Activated T-cell treated with anti-CD3 and anti-CD28 coated beads, Interleukin-2, amount 50 U/mL, for 24 hours (primary cell): ENCODE measurements around the gene RNF31.

Source experiments
- DNase-seq: peaks from one replicate; pipeline ENCODE4 v3.0.0-alpha.2; 2020
- H3K27ac Mint-ChIP-seq: 2 replicates; pipeline ENCODE4 v1.8.0; 2020; ENCODE audit warnings: mild to moderate bottlenecking, mixed read lengths
- H3K27me3 Mint-ChIP-seq: 2 replicates; pipeline ENCODE4 v1.8.0; 2020; ENCODE audit warnings: mixed read lengths
- H3K36me3 Mint-ChIP-seq: 2 replicates; pipeline ENCODE4 v1.8.0; 2020; ENCODE audit warnings: low read depth, mixed read lengths
- H3K4me1 Mint-ChIP-seq: 2 replicates; pipeline ENCODE4 v1.8.0; 2020; ENCODE audit warnings: low read depth, mixed read lengths
- H3K4me3 Mint-ChIP-seq: 2 replicates; pipeline ENCODE4 v1.8.0; 2020; ENCODE audit warnings: mild to moderate bottlenecking, moderate library complexity, mixed read lengths
- H3K9me3 Mint-ChIP-seq: 2 replicates; pipeline ENCODE4 v1.8.0; 2020; ENCODE audit warnings: mixed read lengths

RNF31 gene

GRCh38 chr14:24139272-24139934 is 7.9 kb upstream of the RNF31 start:
- Mint-ChIP-seq H3K36me3 (peaks cover 75% of the 10 kb centered on the region), H3K4me1 (peaks cover 67% of the 10 kb centered on the region)
- no peak for DNase-seq

DNA sequence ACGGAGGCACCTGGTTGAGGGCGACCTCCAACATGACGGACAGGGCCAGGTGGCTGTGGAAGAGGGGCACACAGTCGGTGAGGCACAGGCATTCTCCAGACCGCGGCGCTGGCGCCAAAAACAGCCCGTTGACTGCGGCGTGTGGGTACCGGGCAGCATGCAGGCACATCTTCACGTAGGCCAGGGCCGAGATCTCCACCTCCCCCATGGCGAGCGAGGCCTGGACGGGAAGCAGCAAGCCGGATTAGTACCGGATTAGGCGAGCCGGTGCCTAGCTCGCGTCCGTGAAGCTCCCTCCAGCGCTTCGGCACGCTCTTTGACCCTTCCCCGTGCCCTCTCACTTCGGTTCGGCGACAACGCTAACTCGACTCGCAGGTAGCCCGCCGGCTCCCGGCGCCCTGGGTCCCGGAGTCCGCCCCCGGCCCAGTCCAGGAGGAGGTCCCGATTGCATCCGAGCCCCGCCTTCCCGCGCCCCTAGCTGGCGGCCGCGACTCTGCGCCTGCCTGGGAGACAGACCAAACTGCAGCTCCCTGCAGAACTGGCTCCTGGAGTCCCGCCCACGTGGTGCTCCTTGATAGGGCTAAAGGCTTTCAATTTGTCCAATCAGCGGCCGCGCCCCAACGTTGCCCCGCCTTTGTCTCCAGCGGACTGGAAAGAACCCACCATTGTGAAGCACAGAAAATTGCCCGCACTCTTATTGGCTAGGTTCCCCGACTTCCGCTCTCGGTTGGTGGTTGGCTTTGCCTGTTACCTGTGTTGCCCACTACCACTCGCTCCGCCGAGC is 6.0 kb upstream of the RNF31 start, which contains the start of gene EMC9:
Gene EMC9, minus strand, starts transcription at position 495 of the 784 bp plus-strand sequence. Its CDS starts 287 bp downstream, at position 208.
- H3K4me3 Mint-ChIP-seq = peak within 1 kb of the TSS; percentile 98
- peaks cover 76% of the 10 kb centered on the region for H3K4me1 Mint-ChIP-seq
- H3K27me3 Mint-ChIP-seq = no peaks in the 10 kb centered on the region
- peaks cover 94% of the 10 kb centered on the region for H3K36me3 Mint-ChIP-seq
- H3K9me3 Mint-ChIP-seq = no peaks in the 10 kb centered on the region
- H3K27ac Mint-ChIP-seq = peak within 1 kb of the TSS; percentile 97
- peak; percentile 99 for DNase-seq

More at GRCh38 chr14:24139272-24139934, 7.9 kb upstream of the RNF31 start:
- no peaks in the 10 kb centered on the region for H3K27me3 Mint-ChIP-seq
- no peaks in the 10 kb centered on the region for H3K9me3 Mint-ChIP-seq
- H3K4me3 Mint-ChIP-seq = peak overlapping the region; percentile 98
- H3K27ac Mint-ChIP-seq = peak overlapping the region; percentile 79

DNA sequence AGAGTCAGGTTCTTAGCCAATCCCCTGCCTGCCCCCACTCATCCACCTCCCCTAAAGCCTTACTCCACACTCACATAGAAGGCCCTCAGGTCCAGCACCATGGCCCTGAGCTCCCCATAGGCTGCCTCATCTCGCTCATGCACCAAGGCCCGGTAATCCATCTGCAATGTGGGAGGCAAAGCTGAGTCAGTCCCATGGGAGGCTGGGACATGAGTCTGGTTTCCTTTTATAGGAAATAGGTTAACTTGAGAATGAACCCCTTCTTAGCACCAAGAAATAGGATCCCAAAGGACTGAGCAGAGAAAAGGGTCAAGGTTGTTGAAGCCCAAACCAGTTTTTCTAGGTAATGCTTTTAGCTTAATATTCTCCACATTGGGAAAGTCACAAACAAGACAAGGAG is 3.8 kb upstream of the RNF31 start:
- Mint-ChIP-seq H3K36me3 (peaks cover 88% of the 10 kb centered on the region), H3K9me3 (no peaks in the 10 kb centered on the region), H3K27ac (peak overlapping the region; percentile 98), H3K4me1 (peaks cover 61% of the 10 kb centered on the region), H3K4me3 (no peak overlapping the region), H3K27me3 (no peaks in the 10 kb centered on the region)
- DNase-seq = no peak

GRCh38 chr14:24144451-24144850 is 2.8 kb upstream of the RNF31 start:
- DNase-seq = no peak
- H3K27ac Mint-ChIP-seq = peak overlapping the region; percentile 98
- no peaks in the 10 kb centered on the region for H3K9me3 Mint-ChIP-seq
- H3K4me1 Mint-ChIP-seq = peaks cover 61% of the 10 kb centered on the region
- H3K4me3 Mint-ChIP-seq = peak overlapping the region; percentile 90
- no peaks in the 10 kb centered on the region for H3K27me3 Mint-ChIP-seq
- H3K36me3 Mint-ChIP-seq = peaks cover 88% of the 10 kb centered on the region

GRCh38 chr14:24145219-24145618 is 2.1 kb upstream of the RNF31 start:
- H3K4me1 Mint-ChIP-seq = peaks cover 63% of the 10 kb centered on the region
- no peaks in the 10 kb centered on the region for H3K9me3 Mint-ChIP-seq
- H3K27ac Mint-ChIP-seq = peak overlapping the region; percentile 98
- peak overlapping the region; percentile 90 for H3K4me3 Mint-ChIP-seq
- no peak for DNase-seq
- H3K36me3 Mint-ChIP-seq = peaks cover 90% of the 10 kb centered on the region
- H3K27me3 Mint-ChIP-seq = no peaks in the 10 kb centered on the region

DNA sequence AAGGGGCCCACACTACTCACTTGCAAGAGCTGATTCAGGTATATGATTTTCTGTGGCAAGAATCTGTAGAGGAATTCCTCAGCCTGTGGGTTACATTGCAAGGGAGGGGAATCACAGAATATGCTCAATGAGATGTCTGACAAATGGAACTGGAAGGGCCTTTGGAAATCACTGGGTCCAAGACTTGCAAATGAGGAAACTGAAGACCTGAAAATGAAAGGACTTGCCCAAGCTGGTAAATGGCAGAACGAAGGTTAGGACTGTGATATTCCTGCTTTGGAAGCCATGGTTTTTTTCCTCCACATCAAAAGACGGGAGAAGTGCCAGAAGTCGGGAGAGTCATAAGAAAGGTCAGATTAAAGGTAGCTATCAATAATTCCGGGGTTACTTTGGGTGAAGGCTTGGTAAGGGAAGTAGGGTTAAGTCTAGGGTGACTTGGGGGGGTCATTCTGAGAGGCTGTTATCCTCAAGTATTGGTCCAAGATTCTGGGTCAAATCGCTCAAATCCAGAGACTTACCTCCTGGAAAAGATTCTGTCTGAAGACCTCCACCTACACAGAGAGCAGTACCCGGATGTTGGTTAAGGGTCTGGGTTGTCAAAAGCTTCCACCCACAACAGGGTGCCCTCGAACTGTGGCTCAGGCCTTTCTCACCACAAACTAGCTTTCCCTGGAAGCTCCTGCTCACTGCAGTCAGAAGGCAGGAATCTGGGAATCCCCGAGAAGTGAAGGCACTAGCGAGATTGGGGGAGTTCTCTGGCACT is 1.4 kb upstream of the RNF31 start:
- no peak for DNase-seq
- H3K36me3 Mint-ChIP-seq = peaks cover 90% of the 10 kb centered on the region
- peaks cover 69% of the 10 kb centered on the region for H3K4me1 Mint-ChIP-seq
- H3K27me3 Mint-ChIP-seq = no peaks in the 10 kb centered on the region
- peak overlapping the region; percentile 98 for H3K27ac Mint-ChIP-seq
- peak overlapping the region; percentile 90 for H3K4me3 Mint-ChIP-seq
- H3K9me3 Mint-ChIP-seq = no peaks in the 10 kb centered on the region

GRCh38 chr14:24146453-24146977 is 783 bp upstream of the RNF31 start, which contains the start of gene PSME2:
TSS of gene PSME2 (minus strand) at chr14:24146610. CDS start at chr14:24146581, 29 bp downstream.
- peak within 1 kb of the TSS; percentile 98 for H3K27ac Mint-ChIP-seq
- peaks cover 92% of the 10 kb centered on the region for H3K36me3 Mint-ChIP-seq
- no peaks in the 10 kb centered on the region for H3K27me3 Mint-ChIP-seq
- no peaks in the 10 kb centered on the region for H3K9me3 Mint-ChIP-seq
- H3K4me3 Mint-ChIP-seq = peak within 1 kb of the TSS; percentile 90
- peak; percentile 91 for DNase-seq
- peaks cover 72% of the 10 kb centered on the region for H3K4me1 Mint-ChIP-seq

DNA sequence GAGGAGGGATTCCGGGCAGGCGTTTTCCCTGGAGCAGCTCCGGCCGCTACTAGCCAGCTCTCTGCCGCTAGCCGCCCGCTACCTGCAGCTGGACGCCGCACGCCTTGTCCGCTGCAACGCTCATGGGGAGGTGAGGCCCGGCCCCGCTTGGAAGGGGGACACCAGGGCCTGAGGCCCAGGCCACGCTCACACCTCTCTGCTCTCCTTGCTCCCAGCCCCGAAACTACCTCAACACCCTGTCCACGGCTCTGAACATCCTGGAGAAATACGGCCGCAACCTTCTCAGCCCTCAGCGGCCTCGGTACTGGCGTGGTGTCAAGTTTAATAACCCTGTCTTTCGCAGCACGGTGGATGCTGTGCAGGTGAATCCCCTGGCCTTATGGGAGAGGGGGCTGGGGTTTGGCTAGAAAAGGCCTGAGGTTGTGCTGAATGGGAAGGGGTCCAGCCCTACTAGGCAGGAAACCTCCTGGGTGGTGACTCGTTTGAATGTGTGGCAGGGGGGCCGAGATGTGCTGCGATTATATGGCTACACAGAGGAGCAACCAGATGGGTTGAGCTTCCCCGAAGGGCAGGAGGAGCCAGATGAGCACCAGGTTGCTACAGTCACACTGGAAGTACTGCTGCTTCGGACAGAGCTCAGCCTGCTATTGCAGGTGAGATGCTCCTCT is 597 bp downstream of the RNF31 start:
- no peak for DNase-seq
- Mint-ChIP-seq H3K4me1 (peaks cover 62% of the 10 kb centered on the region), H3K27ac (peak overlapping the region; percentile 93), H3K9me3 (no peaks in the 10 kb centered on the region), H3K36me3 (peaks cover 92% of the 10 kb centered on the region), H3K27me3 (no peaks in the 10 kb centered on the region), H3K4me3 (peak overlapping the region; percentile 90)

DNA sequence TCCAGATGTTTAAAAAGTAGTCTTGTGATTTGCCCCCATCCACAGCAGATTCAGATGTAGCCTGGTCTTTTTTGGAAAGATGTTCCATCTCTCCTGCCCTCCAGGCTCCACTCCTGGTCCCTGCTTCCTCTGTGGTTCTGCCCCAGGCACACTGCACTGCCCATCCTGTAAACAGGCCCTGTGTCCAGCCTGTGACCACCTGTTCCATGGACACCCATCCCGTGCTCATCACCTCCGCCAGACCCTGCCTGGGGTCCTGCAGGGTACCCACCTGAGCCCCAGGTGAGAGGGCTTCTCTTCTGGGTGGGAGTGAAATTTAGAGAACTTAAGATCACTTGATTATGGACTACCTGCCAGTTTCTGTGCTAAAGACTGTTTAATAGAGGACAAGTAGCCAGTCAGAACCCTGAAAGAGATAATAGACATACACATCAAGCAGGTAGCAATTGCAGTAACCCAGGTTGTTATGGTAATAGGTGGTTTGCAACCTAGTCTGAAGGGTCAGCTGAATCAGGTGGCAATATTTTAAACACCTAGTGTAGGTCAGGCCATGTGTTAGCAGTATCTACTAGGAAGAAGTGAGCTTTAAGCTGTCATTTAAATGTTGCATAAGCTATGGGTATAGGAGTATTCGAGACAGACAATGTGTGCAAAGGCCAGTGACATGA is 2.1 kb downstream of the RNF31 start:
- no peak for DNase-seq
- Mint-ChIP-seq H3K36me3 (peaks cover 87% of the 10 kb centered on the region), H3K27me3 (no peaks in the 10 kb centered on the region), H3K4me1 (peaks cover 48% of the 10 kb centered on the region), H3K9me3 (no peaks in the 10 kb centered on the region), H3K4me3 (peak overlapping the region; percentile 90), H3K27ac (peak overlapping the region; percentile 74)

- H3K9me3 Mint-ChIP-seq = no peaks in the 10 kb centered on the region
- no peak for DNase-seq
- H3K27ac Mint-ChIP-seq = peak overlapping the region; percentile 74
- peaks cover 87% of the 10 kb centered on the region for H3K36me3 Mint-ChIP-seq
- no peak overlapping the region for H3K4me3 Mint-ChIP-seq
- H3K4me1 Mint-ChIP-seq = peaks cover 41% of the 10 kb centered on the region
- H3K27me3 Mint-ChIP-seq = no peaks in the 10 kb centered on the region
Measured at GRCh38 chr14:24150061-24150460, 2.8 kb downstream of the RNF31 start.

- Mint-ChIP-seq H3K36me3 (peaks cover 87% of the 10 kb centered on the region), H3K4me3 (no peak overlapping the region), H3K27me3 (no peaks in the 10 kb centered on the region), H3K9me3 (no peaks in the 10 kb centered on the region), H3K4me1 (peaks cover 36% of the 10 kb centered on the region), H3K27ac (peak overlapping the region; percentile 74)
- no peak for DNase-seq
Measured at GRCh38 chr14:24150567-24150966, 3.3 kb downstream of the RNF31 start.

- peaks cover 87% of the 10 kb centered on the region for H3K36me3 Mint-ChIP-seq
Measured at GRCh38 chr14:24150993-24151392, 3.7 kb downstream of the RNF31 start.

GRCh38 chr14:24151404-24152080 is 4.2 kb downstream of the RNF31 start:
- Mint-ChIP-seq H3K27me3 (no peaks in the 10 kb centered on the region), H3K4me3 (no peak overlapping the region), H3K27ac (peak overlapping the region; percentile 20), H3K4me1 (peaks cover 32% of the 10 kb centered on the region), H3K9me3 (no peaks in the 10 kb centered on the region), H3K36me3 (peaks cover 85% of the 10 kb centered on the region)
- no peak for DNase-seq

More at GRCh38 chr14:24150993-24151392, 3.7 kb downstream of the RNF31 start:
- H3K27me3 Mint-ChIP-seq = no peaks in the 10 kb centered on the region
- H3K4me1 Mint-ChIP-seq = peaks cover 32% of the 10 kb centered on the region
- no peak for DNase-seq
- H3K9me3 Mint-ChIP-seq = no peaks in the 10 kb centered on the region
- H3K27ac Mint-ChIP-seq = peak overlapping the region; percentile 74
- no peak overlapping the region for H3K4me3 Mint-ChIP-seq
